HG03558 (cell line): ENCODE results near the gene ZNF672.

Experiments used
- ATAC-seq: cut with Tn5 transposase; IDR thresholded peaks from one replicate; pipeline ENCODE4 v1.9.1; 2021; ENCODE audit warnings: moderate number of reproducible peaks; ENCODE audit not compliant: unreplicated experiment; ENCODE audit errors: extremely low read depth

Gene ZNF672

DNA sequence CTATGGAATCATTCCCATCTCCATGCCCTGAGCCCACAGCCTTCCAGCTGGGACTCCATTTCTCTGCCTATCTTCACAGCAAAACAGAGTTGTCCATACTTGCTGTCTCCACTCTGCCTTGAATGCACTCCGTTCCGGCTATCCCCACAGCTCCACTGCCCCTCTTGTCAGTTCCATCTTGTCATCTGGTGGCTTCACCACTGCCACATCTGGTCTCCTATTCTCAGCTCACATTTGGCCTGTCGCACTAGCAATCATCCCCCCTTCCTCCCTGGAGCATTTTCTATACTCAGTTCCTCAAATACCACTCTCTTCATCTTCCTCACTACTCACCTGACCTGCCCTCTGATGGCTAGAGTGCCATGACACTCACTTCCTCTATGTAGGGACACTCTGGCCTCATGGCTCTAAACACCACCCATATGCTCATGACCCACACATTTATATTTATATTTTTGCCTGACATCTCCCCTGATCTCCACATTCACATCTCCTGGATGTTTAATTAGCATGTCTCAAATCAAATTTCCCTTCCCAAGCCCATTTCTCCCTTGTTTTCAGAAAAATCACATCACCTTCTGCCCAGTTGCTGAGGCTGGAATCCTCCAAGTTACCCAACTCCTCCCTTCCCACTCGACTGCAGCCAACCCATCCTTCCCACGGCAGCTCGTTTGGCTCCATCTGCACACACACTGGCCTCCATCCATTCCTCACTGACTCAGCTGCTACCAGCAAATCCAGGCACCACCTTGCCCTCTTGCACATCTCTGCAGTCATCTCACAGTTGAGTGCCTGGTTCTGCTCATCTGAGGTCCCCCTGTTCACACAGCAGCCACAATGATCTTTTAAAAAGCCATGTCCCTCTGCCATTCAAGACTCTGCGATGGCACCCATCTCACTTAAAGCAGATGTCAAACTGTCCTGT lies 14.7 kb downstream of the ZNF672 start:
- ATAC-seq = no peak

DNA sequence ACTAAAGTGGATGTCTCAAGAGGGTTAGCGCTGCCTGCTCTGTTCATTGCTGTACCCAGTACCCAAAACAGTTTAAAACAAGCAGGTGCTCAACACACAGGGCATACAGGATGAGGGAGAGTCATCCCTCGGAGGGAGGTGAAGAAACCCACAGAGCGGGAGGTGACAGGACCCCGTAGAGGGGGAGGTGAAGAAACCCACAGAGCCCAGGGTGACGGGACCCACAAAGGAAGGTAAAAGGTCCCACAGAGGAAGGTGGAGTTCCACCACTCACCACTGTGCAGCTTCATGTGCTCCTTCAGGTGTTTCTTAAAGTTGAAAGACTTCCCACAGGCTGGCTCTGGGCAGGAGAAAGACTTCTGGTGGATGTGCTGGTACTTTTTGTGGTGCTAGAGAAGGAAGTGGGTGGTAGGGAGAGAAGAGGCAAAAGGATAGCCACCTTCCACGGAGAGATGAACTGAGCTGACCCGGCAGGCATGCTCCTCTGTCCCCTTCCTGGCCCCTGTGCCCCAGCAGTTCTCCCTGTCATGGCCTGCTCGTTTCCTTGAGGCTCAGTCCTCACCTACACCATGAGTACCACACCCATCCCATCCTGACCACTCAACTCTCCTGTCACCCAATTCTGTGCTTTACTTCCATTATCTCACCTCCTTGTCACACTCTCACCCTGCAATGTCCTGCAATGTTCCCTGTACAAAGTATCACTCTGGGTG lies 15.8 kb downstream of the ZNF672 start:
- ATAC-seq = no peak

DNA sequence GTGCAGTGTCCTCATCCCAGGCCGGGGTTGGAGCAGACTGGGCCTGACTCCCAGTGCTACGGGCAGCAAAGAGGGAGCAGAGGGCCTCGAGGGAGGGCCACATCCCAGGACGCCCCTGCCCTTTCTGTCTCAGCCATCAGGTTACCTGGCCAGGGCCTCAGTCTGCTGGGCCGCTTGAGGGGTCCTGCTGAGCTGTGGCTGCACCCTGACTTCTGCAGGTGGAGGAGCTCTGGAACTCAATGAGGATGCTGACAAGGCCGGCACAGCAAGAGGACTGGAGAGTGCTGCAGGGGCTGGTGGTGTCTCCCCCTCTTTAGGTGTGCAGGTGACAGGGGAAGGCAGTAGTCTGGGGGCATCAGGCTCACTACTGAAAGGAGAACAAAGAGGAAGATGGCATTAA lies 17.6 kb downstream of the ZNF672 start:
- ATAC-seq = no peak

DNA sequence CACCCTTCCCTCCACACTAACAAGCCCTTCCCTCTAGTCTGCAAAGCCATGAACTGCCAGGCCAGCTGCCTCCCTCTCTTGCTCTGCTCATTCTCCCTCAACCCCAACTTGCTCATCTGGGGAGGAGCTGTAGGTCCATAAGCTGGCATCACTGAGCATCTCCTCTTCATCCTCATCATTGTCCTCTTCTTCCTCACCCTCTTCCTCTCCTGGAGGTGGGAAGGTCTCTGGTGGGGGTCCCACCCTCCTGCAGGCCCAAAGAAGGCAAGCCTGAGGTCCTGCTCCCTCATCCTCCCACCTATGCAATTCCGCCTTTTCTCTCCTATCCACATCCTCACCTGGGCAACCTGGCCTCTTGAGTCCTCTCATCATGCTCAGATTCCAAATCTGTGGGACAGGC lies 18.2 kb downstream of the ZNF672 start:
- ATAC-seq = no peak

DNA sequence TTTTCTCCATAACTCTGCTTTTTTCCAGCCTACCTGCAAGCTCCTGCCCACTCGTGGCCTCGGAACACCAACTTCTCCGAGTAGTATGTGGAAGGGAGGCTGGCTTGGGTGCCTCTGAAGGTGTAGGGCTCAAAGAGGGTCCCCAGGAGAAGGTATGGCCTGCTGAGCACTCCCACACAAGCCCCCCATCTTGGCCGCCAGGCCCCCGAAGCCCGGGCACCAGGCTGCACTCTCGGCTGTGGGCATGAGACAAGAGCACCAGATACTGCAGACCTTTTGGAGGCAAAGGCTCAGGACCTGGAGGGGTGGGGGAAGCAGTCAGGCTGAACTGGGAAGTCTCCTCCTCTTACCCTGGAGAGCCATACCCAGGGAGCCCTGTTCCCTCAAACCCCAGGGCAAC lies 19.2 kb downstream of the ZNF672 start:
- no peak for ATAC-seq

DNA sequence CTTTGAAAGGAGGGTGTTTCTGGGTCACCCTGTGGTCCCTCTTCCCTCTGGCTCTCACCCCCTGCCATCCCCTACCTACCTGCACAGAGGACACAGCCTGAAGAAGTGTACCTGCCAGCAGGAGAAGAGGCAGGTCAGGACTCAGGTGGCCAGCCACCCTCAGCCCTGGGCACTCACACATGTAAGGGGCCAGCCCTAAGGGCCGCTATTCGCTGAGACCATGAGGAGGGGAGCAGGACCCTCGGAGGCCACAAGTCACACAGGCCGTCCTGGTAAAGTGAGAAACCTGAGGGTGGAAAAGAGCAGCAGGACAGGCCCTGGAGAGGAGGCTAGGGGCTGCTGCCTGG lies 19.7 kb downstream of the ZNF672 start:
- ATAC-seq = no peak

DNA sequence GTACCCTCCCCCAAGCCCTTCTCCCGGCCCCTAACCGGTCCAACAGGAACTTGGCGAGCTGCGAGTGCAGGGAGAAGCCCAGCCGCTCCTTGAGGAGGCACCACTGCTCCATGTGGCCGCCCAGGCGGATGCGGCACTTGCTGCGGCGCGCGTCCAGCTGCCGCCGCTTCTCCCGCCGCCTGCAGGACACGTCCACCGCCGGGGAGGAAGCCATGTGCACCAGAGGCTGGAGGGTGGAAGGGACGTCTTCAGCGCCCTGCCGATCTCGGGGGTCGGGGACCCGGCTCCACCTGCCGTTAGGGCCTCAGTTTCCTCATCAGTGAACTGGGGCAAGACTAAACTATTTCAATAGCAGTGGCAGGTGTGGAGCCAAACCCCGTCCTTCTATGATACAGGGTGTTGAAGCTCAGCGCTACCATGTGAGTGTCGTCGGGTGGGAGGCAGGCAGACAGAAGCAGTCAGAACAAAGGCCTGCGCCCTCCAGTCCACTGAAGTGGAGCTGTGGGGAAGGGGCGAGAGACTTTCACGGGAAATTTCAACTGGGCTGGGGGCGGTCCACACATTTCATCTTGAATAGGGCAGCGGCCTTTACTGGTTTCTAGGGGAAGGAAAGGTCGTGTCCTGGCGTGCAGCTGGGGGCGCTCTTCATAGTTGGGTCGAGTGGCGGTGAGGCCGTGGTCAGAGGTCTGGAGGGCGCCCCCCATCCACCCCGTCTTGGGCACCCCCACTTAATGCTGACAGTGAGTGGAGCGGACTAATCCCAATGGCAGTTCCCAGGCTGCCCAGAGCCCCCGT lies 20.3 kb downstream of the ZNF672 start:
- ATAC-seq = peak; percentile 9

DNA sequence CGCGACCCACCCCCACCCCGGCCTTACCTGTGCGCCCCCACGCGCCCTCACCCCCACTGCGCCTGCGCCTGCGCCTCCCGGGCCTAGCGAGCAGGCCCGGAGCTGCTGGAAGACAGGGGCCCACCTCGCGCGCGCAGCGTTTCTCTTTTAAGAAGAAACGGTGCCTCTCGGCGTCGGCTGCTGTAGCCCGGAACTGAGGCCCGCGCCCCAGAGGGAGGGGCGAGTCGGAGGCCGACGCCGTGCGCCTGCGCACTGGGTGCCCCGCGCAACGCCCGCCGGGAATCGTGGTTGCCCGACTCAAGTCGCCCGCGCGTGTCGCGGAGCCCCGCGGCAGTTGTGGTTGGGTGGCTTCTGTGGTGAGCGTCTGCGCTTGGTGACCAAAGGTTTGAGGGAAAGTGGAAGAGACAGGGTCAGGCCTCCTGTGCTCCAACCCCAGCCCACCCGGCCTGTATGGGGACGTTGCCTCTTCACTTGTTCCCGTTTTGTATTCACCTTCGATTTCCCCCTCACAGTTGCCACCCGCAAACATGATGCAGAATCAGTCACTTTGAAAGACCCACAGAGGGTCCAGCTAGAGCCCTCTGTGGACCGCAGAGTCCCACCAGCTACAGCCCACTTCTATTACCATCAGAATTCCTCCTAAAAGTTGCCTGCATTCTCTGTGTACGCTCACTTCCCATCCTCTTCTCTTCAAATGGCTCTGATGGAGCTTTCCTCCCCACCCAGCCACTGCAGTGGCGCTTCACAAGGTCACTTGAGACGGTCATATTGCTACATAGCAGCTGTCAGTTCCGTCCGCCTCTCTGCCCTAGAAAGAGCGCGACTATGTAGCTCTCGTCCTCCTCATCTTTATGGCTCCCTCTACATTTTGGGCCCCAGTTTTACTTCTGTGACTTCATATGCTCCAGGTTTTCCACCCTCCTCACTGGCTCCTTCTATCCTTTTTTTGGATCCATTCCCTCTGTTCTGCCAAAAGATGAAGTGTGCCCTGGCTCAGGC lies 21.2 kb downstream of the ZNF672 start, which contains the start of gene ZNF692:
TSS of gene ZNF692 (minus strand) at position 195 of the 999 bp plus-strand sequence. CDS start 776 bp downstream, outside the sequence.
- ATAC-seq = peak; percentile 62

DNA sequence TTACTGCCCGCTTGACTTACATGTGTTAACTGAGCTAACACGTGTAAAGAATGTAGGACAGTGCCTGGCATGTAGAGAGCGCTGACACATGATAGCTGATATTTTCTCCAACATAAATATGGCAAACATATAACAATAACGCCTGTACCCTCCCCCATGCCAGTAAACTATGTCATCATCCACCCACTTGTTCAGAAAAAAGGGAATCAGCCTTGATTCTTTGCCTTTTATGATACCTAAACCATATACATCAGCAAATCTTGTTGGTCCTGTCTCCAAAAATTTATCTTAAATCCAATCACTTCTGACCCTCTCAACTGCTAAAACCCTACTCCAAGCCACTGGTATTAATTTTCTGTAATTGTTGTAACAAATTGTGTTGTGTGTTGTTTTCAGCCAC lies 22.0 kb downstream of the ZNF672 start:
- ATAC-seq = no peak

DNA sequence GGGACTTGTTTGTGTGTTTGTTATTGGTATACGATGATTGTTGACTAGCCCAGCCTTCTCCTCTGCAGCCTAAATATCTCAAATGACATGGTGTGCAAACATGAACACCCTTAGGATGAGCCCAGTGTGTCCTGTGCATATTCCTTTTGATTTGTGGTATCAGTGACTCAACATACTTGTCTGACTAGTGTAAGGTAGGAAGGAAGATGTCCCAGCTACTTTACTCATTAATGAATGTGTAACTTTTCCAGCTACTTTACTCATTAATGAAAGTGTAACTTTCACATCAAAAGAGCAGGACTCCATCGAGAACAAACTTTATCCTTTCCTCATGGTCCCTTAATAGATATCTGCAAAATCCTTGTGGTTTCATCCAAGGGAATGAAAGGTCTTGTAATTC lies 23.6 kb downstream of the ZNF672 start:
- no peak for ATAC-seq

DNA sequence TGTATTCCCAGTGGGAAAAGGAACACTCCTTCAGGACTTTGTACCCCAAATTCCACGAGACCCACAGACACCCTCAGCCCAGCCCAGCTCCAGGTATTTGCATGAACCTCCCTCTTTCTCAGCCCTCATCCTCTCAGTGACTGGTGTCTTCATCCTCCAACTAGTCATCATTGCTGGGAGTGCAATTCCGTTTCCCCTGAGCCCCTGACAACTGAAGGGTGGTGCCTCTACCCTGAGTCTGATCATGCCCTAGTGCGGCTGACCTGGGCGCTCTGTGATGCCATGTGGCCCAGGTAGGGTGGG lies 24.6 kb downstream of the ZNF672 start:
- no peak for ATAC-seq

DNA sequence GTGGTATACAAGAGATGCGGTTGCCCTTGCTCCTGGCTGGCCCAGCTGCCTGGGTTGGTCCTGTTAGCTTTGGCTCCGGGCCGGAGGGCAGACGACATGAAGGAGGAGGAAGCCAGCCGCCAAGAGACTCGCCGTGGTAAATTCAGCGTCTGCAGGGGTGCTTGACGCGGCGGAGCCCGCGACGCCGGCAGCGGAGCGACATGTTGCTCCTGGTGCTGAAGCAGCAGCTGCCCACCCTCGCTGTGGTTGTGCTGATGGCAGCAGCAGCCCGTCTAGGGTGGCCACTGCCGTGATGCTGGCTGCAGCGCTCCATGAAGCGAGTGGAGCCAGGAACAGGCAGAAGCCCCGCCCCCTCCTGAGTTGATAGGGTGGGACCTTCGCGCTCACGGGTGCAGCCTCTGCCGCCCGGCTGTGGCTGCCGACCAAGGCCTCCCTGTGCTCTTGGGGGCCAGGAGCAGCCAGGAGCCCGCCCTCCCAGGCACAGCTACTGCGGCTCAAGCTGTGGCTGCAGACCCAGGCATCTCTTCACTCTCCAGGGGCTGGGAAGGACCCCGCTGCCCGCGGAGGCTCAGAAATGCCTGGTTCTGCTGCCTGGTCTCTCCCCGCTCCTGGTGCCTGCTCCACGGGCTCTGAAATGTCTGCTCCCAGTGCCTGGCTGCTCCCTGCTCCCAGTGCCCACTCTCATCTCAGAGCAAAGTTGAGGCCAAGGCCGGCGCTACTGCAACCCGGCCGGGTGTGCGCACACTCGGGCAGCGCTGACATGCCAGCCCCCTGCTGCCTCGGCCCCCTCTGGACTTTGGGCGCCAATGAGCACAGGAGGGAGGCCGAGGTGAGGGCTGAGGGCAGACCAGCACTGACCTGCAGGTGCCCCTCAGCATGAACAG lies 25.2 kb downstream of the ZNF672 start:
- ATAC-seq = peak; percentile 54

DNA sequence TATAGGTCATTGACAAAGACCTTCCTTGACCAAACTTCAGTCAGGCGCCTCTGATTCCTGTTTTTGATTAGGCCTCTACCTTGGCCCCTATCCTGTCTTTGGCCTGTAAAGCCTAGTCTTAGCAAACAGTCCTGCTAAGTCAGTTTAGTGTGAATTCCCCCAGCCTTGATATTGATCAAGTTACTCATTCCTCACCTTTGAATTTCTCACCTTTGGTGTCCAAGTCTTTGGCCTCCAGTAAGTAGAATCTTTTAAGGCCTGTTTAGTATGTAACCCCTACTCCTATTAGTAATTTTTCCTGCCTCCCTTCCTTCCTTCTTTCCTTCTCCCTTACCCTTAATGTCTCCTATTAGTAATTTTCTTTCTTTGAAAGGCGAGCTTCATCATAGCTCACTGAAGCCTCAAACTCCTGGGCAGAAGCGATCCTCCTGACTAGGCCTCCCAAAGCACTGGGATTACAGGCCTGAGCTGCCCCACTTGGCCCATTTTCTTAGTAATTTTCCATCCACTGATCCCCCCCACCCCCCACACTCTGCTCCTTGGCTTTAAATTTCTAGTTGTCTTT lies 33.9 kb downstream of the ZNF672 start:
- no peak for ATAC-seq

DNA sequence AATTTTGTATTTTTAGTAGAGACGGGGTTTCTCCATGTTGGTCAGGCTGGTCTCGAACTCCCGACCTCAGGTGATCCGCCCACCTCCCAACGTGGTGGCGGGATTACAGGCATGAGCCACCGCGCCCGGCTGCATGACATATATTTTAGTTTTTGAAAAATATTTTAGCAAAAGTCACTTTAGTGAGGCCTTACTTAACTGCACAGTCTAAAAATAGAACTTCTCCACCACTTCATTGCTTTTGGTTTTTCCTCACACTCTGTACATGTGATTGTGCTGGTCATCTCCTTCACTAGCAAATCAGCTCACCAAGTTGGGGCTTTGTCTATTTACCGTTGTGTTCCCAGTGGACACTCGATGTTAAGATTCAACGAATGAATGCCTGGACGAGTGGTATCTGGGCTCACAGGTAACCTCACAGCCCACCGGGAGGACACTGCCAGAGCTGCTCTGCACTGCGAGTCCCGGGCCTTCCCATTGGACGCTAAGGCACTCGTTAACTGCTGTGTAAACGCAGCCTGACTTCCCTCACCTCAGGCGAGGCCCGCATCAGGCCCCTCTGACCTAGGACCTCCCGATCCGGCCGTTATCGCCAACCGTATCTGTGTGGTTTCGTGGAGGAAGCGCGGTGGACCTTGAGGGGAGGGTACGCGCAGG lies 34.9 kb downstream of the ZNF672 start:
- no peak for ATAC-seq

DNA sequence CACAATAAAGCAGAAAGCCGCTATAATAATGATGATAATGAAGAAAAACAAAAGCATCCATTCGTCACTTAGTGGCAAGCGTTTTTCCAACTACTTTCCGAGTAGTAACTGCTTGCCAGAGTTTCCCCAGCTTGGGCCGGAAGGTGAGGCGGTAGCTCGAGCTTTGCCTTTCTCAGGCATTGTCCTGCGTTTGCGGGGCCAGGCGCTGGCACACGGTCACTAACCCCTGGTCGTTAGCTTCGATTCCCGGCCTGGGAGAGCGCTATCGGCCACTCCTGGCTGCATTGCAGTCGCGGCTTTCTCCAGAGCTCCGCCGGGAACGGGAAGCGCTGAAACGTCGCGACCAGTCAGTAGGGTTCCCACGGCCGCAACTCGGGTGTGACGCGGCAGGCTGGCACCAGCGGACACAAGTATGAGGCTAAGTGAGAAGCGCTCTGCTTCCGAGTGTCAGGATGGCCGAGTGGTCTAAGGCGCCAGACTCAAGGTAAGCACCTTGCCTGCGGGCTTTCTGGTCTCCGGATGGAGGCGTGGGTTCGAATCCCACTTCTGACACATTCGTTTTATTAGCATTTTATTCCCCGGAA lies 35.5 kb downstream of the ZNF672 start:
- ATAC-seq = peak; percentile 62

DNA sequence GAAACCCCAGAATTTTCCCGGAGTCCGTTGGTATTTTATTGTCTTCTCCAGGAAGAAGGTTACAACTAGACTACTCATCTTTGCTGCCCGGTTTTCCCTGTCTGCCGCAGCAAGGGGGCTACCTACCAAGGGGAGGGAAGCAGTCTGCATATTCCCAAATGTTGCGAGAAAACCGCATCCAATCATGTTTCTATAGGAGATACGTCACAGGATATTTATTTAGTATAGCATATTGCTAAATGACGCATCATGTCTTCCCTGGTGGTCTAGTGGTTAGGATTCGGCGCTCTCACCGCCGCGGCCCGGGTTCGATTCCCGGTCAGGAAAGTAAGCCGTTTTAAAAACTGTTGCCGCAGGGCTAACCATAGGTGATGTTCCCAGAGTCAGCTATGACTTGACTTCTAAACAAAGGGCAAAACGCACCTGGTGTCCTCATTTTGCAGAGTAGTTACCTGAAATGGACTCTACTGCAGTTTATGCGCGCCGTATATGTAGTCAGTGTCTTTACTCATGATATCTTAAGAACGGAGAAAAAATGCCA lies 36.0 kb downstream of the ZNF672 start:
- ATAC-seq = peak; percentile 53

DNA sequence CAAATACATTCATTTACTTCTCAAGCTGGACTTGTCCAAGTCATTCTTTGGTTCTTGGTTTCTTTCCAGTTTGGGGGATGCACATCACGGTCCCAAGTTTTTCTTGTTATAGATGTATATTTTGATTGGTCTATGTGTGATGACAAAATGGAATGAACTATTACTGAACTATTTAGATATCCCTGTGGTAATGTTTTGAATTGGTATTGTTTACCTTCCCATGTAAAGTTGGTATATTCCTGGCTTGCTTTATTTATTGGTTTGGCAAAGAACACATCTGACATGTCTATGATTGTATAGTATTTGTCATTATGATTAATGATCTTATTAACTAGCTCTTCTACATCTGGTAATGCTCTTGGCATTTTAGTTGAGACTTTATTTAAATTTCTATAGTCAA lies 43.2 kb downstream of the ZNF672 start:
- ATAC-seq = no peak
